GM19099 (cell line): ENCODE data around the gene C12orf57.

ENCODE experiments used
- POLR2A ChIP-seq: IDR thresholded peaks from 3 replicates; pipeline ENCODE4 v1.6.1; 2011; ENCODE audit warnings: low read depth; ENCODE audit not compliant: insufficient read length; ENCODE audit errors: extremely low read depth

C12orf57 gene

DNA sequence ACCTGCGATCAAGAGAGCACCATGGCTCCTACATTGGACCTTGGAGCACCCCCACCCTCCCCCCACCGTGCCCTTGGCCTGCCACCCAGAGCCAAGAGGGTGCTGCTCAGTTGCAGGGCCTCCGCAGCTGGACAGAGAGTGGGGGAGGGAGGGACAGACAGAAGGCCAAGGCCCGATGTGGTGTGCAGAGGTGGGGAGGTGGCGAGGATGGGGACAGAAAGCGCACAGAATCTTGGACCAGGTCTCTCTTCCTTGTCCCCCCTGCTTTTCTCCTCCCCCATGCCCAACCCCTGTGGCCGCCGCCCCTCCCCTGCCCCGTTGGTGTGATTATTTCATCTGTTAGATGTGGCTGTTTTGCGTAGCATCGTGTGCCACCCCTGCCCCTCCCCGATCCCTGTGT is 2.0 kb upstream of the C12orf57 start:
- TF ChIP-seq POLR2A: no peak

DNA sequence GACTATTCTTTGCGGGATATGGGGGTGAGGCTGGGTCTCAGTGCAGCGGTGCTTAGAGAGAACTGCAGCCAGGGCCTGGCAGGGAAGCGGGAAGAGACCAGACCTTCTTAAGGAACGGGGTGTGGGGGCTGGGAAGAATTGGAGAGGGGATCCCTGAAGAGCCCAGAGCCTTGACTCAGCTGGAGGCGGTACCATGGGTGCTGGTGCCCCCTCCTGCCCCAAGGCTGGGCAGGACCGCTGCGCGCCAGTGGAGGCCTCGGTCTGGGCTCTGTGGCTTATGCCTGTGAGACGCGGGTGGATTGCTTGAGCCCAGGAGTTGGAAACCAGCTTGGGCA is 1.5 kb upstream of the C12orf57 start:
- TF ChIP-seq POLR2A: no peak

DNA sequence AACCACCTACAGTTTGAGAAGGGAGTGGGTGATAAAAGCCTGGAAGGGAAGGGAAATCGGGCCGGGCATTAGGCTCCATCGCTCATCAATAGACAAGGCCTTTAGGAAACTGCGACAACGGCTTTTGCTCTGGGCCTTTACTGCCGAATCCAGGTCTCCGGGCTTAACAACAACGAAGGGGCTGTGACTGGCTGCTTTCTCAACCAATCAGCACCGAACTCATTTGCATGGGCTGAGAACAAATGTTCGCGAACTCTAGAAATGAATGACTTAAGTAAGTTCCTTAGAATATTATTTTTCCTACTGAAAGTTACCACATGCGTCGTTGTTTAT is 467 bp upstream of the C12orf57 start:
- TF ChIP-seq POLR2A: no peak

DNA sequence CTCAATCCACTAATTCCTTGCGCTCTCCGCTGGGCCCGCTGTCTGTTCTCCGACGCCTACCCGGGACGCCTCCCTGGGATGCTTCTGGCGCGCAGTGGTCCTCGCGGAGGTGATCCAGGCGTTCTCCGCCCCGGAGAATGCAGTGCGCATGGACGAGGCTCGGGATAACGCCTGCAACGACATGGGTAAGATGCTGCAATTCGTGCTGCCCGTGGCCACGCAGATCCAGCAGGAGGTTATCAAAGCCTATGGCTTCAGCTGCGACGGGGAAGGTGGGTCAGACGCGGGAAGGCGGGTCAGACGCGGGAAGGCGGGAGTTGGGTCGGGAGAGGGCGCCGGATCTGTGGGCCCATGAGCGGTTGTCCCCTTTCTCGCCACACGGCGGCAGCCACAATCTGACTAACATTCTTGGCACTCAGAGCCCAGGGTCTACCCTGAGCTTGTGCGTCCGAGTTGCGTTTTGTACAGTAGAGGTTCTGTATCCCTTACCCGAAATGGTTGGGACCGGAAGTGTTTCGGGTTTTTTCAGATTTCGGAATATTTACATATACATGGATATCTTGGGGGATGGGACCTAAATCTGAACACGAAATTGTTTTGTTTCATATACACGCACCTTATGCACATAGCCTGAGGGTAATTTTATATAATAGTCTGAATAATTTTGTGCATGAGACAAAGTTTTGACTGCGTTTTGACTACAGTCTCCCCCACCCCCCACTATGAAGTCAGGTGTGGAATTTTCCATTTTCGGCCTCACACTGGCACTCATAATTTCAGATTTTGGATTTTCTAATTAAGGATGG is 762 bp downstream of the C12orf57 start:
- no peak for TF ChIP-seq POLR2A

DNA sequence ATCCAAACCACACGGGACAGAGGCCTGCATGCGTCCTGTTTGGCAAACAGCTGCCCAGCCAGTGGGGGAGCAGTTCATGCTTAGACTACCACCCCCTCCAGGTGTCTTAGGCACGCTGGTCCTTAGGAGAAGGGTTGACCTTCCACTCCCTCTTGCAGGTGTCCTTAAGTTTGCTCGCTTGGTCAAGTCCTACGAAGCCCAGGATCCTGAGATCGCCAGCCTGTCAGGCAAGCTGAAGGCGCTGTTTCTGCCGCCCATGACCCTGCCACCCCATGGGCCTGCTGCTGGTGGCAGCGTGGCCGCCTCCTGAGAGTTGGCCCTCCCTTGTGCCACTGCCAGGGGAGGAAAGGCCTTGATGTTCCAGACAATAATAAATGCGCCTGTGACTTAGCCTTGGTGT is 1.8 kb downstream of the C12orf57 start:
- no peak for TF ChIP-seq POLR2A

DNA sequence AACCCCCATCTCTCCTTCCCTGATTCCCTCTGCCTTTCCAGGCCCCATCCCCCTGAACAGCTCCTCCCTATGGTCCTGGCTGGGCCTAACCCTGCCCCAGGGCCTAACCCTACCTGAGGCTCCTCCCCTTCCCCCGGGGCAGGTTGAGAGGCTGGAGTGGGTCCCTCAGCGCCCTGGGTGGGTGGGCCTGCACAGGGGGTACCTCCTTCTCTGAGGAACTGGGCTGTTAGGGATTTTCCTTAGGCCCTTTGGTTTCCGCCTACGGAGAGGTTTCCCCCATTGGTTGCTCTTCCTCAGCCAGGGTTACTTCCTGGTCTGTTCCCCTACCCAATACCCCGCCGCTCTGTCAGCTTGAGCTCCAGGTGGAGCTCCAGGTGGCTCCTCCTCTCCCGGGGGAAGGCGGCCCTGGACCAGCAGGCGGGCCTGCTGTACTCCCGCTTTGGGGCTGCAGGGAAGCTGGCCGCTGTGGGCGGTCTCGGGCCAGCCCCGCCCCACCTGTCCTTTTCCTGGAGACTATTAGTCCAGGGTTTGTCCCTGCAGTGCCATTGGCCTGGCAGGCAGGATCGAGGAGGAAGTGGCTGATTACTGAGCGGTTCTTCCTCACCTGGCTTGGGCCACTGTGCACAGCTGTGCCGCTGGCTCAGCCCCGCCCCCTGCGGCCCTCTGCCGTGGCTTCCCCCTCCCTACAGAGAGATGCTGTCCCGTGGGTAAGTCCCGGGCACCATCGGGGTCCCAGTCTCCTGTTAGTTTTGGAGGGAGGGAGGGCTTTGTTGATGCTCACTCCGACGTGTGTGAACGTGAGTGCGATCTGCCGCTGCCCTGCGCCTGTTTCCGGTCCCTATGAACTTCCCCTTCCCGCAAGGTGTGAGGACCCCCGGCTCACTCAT is 2.5 kb downstream of the C12orf57 start:
- peak; percentile 3 for TF ChIP-seq POLR2A

DNA sequence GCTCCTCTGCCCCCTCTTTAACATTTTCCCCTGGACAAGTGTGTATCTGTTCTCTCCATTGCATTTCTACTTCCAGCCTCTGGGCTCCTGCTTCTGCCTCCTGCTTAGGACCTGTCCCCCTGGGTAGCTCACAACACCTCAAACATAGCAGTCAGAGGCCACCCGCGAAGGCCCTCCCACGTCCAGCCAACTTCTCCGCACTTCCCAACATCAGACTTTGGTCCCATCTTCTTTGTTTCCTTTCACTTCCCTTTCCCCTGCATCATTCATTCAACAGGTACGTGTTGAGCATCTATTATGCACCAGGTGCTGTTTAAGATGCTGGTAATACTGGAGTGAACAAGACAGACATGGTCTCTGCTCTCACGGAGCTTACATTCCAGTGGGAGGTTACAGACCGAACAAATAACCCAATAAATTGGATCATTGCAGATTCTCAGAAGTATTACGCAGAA is 3.1 kb downstream of the C12orf57 start:
- TF ChIP-seq POLR2A: no peak

DNA sequence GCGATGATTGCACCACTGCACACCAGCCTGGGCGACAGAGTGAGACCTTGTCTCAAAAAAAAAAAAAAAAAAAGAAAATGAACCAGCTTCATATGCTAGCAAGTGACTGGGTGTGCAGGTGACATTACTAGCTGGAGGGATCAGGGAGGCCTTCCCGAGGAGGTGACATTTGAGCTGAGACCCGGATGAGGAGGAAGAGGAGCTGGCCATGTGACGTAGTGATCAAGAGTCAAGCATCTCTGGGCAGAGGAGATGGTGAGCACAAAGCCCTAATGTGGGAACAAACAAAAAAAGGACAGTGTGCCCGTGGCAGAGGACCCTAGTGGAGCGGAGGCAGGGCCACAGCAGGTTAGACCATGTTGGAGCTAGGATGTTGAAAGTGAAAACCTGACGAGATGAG is 3.8 kb downstream of the C12orf57 start:
- no peak for TF ChIP-seq POLR2A

DNA sequence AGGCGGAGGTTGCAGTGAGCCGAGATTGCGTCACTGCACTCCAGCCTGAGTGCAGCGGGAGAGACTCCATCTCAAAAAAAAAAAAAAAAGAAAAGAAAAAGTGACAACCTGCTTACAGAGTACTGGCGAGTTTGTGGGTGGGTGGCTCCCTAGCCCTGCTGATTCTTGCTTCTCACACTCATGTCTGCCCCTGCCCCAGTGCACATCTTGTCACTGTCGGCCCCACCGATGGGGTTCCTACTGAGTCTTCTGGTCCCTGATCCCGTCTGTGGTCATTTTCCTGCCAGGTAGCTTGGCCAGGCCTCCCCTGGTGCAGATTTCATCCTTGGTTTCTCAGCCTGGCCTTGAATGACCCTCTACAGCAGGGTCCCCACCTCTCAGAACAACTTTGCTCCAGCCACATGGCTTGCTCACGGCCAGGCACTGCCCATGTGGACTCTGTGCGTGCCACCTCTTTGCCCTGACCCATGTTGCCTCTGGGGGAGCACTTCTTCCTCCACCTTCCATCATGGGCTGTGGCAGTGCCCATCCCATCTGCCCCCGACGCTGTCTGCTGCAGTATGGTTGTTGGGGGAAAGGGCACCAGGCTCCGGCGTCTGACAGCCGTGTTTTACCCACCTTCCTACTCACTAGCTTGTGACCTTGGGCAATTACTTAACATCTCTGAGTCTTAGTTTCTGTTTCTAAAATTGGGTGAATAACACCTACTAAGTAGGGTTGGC is 5.2 kb downstream of the C12orf57 start:
- no peak for TF ChIP-seq POLR2A

DNA sequence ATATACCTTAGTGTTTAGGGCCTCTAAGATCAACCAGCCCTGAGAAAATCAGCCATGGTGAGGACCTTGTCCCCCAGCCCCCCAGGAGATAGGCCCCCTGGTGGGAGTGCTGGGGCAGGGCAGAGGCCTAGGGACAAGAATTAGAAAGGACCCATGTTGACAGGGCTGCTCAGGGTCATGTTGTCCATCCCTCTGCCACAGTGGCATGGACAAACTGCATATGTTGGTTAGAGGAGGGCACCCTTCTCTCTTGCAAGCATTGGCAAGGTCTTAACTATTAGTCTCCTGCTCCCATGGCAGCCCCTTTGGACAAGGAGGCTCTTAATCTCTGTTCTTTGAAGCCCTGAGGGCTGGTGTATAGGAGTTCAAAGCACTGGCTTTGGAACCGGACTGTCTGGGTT is 6.6 kb downstream of the C12orf57 start:
- TF ChIP-seq POLR2A: no peak

DNA sequence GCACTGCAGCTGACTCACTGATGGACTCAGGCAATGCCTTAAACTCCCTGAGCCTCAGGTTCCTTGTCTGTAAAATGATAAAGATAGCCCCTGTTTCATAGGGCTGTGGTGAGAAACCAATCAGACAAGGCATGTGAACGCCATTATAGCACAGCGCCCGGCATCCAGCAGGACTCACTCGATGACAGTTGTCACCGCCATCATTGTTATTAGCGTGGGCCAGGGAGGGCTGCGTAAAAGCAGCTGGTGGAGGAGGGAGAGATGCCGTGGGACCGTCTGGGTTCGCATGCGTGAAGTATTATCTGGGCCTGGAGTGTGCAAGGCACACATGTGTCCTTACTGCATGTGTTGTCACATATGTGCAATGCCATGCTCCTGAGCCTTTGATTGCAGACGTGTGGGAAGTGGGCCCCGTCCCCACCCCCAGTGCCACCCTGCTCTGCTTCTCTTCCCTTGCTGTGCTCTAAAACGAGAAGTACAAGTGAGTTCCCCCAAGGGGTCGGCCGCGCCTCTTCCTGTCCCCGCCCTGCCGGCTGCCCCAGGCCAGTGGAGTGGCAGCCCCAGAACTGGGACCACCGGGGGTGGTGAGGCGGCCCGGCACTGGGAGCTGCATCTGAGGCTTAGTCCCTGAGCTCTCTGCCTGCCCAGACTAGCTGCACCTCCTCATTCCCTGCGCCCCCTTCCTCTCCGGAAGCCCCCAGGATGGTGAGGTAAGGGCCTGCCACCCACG is 7.2 kb downstream of the C12orf57 start, which contains the start of gene PTPN6:
PTPN6 (plus strand) TSS at position 546 of the 730 bp plus-strand sequence; CDS start at position 703, 157 bp downstream.
- peak; percentile 96 for TF ChIP-seq POLR2A

DNA sequence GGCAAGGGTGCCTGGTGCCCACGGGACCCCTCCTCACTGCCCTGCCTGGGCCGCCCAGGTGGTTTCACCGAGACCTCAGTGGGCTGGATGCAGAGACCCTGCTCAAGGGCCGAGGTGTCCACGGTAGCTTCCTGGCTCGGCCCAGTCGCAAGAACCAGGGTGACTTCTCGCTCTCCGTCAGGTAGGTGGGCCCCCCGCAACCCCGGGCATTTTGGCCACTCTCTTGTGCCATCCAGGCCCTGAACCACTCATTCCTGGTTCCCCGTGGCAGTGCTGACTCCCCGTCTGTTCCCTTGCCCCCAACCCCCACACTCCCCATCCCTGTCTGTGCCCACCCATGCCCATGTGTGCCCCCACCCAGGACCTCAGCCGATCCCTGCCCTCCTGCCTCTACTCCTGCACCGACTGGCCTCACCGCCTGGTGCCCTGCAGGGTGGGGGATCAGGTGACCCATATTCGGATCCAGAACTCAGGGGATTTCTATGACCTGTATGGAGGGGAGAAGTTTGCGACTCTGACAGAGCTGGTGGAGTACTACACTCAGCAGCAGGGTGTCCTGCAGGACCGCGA is 7.8 kb downstream of the C12orf57 start:
- TF ChIP-seq POLR2A: no peak

DNA sequence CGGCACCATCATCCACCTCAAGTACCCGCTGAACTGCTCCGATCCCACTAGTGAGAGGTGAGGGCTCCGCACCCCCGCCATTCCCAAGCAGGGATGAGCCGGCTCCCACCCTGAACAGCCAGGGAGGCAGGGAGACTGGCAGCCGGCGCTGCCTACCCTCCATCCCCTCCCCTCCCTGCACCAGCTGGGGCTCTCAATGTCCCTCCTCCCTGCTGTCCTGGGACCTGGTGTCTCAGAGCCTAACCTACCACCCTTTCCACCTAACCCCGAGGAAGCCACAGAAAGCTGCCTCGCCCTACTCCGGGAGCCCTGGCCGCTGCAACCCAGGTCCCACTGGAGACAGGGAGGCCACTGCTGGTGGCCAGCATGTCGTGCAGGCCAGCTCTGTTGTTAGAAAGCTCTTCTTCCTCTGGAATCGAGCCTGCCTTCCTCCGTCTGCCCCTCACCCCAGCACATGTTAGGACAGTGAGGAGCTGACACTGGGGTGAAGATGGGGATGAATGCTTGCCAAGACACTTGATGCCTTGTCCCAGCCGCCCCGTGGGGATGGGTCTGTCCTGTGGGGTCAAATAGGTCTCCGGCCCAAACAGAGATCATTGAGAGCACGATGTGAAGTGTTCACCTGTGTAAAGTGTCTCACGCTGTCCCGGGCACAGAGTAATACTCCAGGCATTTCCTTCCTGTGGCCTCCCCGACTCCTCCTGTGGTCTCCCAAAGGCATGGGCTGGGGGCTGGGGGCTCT is 8.5 kb downstream of the C12orf57 start:
- peak; percentile 57 for TF ChIP-seq POLR2A

DNA sequence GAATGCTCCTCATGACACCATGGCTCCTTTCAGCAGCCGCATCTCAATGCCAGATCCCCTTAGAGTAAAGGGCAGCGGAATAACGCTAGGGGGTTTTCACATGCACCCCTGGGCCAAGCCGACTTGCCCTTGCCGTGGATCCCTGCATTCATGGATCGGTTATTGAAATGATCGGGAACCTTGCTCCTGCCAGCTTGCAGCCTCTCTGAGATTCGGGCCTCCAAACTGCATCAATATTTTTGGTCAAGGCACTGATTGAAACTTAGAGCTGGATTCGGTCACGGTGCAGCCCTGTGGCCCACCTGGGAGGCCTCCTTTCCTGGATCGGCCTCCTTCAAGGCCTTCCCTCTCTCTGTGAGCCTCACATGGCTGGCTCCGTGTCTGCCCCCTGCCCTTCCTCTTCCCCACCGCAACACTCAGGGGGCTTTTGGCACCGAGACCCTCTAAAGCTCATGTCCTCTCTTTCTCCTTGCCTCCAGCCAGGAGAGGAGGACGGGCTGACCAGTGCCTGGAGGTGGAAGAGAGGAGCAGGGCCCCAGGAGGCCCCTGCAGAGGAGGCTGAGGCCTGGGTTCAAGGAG is 9.1 kb downstream of the C12orf57 start:
- TF ChIP-seq POLR2A: no peak
